ENCODE data around the gene RPS16. TPM values are rescaled to one million over a fixed set of nuclear protein-coding genes. Genes with fewer than 3 reads are reported as not detected.
A peak's percentile ranks its signal among the peaks of the same experiment; 100 is the strongest.

RPS16 gene
- total RNA-seq, 4 donors from 2014 or later, result 509 to 2,477 (median 1,257) TPM

GRCh38 chr19:39403331-39404312 lies 32.1 kb downstream of the RPS16 start:
- Histone ChIP-seq H3K36me3 (peaks cover 11 to 18% (median 15%) of the 10 kb centered on the region in 3 donors), H3K9me3 (no peaks in the 10 kb centered on the region), H3K27me3 (no peaks in the 10 kb centered on the region), H3K27ac (peak overlapping the region; percentile 98 to 99 (median 99)), H3K4me1 (peaks cover 46 to 76% (median 54%) of the 10 kb centered on the region in 3 donors), H3K4me3 (peak overlapping the region; percentile 35 to 73 (median 58))
- DNase-seq, result peak; percentile 89
- no peak for TF ChIP-seq CTCF (IDR thresholded peaks at IDR 0.05)
- TF ChIP-seq POLR2A (IDR thresholded peaks at IDR 0.05), result peak in 3 of 4 donors; percentile 23 to 82 (median 41)
- WGBS, 2 donors, result 0% methylated on average over 6 to 22 of the region's 43 CpGs
- intact Hi-C loops (cut with DNase I), result no loop called here

- no peaks in the 10 kb centered on the region for H3K27me3 ChIP-seq
- 1 to 3% methylated on average over 20 to 26 of the region's 59 CpGs for WGBS, 2 donors
- H3K4me3 ChIP-seq, result peak overlapping the region; percentile 35 to 73 (median 58)
- peak in 1 of 6 experiments; percentile 8 for TF ChIP-seq CTCF (IDR thresholded peaks at IDR 0.05)
- TF ChIP-seq POLR2A (IDR thresholded peaks at IDR 0.05), result peak in 3 of 4 donors; percentile 41 to 61 (median 42)
- peak overlapping the region; percentile 98 to 99 (median 99) for H3K27ac ChIP-seq
- peaks cover 56 to 86% (median 64%) of the 10 kb centered on the region in 3 donors for H3K4me1 ChIP-seq
- H3K36me3 ChIP-seq, result peaks cover 1 to 8% (median 5%) of the 10 kb centered on the region in 3 donors
- H3K9me3 ChIP-seq, result no peaks in the 10 kb centered on the region
- peak; percentile 81 for DNase-seq
- intact Hi-C loops (cut with DNase I), result no loop called here
Observed at GRCh38 chr19:39402346-39403300, 33.1 kb downstream of the RPS16 start.

DNA sequence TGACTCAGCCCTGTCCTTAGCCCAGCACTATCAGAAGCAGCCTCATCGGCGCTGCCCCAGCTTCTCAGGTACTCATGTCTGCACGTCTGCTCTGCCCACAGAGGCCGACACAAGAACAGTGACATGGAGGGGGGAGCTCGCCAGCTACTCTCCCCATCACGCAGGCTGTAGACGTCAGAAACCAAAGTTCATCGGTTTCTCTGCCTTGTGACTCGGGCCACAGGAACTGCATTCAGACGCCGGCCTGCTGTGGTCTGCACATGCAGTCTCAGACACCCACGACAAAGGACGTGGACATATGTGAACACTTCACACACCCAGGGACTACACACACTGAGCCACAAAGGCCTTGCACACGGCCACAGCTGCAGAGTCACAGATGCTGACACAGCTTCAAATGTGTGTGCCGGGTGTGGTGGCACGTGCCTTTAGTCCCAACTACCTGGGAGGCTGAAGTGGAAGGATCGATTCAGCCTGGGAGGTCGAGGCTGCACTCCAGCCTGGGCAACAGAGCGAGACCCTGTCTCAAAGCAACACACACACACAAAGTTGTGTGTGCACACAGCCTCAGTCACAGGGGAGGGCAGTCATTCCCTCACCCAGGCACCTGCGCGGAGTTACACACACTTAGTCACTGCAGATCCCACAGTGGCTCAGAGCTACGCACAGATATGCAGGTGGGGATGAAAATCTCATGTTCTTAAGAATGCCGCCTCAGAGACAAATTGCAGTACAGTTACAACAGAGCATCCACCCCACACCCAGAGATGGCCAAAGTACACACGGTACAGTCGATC lies 34.0 kb downstream of the RPS16 start:
- 32 to 49% methylated on average over 2 to 14 of the region's 25 CpGs for WGBS, 2 donors
- intact Hi-C loops (cut with DNase I), result no loop called here
- Histone ChIP-seq H3K27ac (peak overlapping the region; percentile 98 to 99 (median 99)), H3K27me3 (no peaks in the 10 kb centered on the region), H3K4me3 (peak overlapping the region in 3 of 4 donors; percentile 55 to 73 (median 60)), H3K4me1 (peaks cover 61 to 94% (median 68%) of the 10 kb centered on the region in 3 donors), H3K36me3 (peaks cover 0 to 7% (median 0%) of the 10 kb centered on the region in 3 donors), H3K9me3 (no peaks in the 10 kb centered on the region)
- no peak for TF ChIP-seq CTCF (IDR thresholded peaks at IDR 0.05)
- TF ChIP-seq POLR2A (IDR thresholded peaks at IDR 0.05), result peak in 1 of 4 donors; percentile 71
- no peak for DNase-seq

DNA sequence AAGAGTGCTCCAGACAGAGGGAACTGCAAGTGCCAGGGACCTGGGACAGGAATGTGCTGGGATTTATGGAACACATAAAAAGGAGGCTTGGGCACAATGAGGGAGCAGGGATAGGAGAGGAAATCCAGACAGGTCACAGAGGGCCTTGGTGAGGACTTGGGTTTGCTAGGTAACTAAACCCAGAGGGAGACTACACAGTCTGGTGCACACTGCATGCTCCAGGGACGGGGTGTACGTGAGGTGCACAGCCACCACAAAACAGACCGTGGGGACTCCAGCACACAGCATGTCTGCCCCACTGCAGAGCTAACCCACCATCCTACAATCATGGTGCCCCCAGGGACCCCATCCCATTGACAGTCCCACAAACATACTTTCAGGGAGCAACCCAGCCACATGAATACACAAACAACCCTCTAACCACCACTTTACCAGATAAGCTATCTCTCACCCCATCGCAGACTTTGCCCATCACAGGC lies 34.6 kb downstream of the RPS16 start:
- DNase-seq, result no peak
- no peak overlapping the region for H3K4me3 ChIP-seq
- no peaks in the 10 kb centered on the region for H3K9me3 ChIP-seq
- peak overlapping the region; percentile 98 to 99 (median 99) for H3K27ac ChIP-seq
- peaks cover 0 to 13% (median 0%) of the 10 kb centered on the region in 3 donors for H3K36me3 ChIP-seq
- TF ChIP-seq CTCF (IDR thresholded peaks at IDR 0.05), result no peak
- no peak for TF ChIP-seq POLR2A (IDR thresholded peaks at IDR 0.05)
- intact Hi-C loops (cut with DNase I), result no loop called here
- H3K27me3 ChIP-seq, result no peaks in the 10 kb centered on the region
- WGBS, 2 donors, result 45 to 81% methylated on average over 2 to 4 of the region's 4 CpGs
- peaks cover 61 to 91% (median 68%) of the 10 kb centered on the region in 3 donors for H3K4me1 ChIP-seq
